Measurements from ENCODE around the gene FAM200C.

- no peak for TF ChIP-seq POLR2AphosphoS5 (IDR thresholded peaks at IDR 0.05; ENCODE audit: low read depth)
- TF ChIP-seq CTCF (IDR thresholded peaks at IDR 0.05; ENCODE audit: insufficient read depth, low read length): no peak
These were observed 23.2 kb upstream of the FAM200C start for GRCh38 chr5:160423099-160423498.
